Measurements from ENCODE around the gene CASP3. TPM values are rescaled to one million over a fixed set of nuclear protein-coding genes. Genes with fewer than 3 reads are reported as not detected.
A peak's percentile ranks its signal among the peaks of the same experiment; 100 is the strongest.

The CASP3 gene
- total RNA-seq, 1 experiment from 2014 or later = 65.5 TPM

DNA sequence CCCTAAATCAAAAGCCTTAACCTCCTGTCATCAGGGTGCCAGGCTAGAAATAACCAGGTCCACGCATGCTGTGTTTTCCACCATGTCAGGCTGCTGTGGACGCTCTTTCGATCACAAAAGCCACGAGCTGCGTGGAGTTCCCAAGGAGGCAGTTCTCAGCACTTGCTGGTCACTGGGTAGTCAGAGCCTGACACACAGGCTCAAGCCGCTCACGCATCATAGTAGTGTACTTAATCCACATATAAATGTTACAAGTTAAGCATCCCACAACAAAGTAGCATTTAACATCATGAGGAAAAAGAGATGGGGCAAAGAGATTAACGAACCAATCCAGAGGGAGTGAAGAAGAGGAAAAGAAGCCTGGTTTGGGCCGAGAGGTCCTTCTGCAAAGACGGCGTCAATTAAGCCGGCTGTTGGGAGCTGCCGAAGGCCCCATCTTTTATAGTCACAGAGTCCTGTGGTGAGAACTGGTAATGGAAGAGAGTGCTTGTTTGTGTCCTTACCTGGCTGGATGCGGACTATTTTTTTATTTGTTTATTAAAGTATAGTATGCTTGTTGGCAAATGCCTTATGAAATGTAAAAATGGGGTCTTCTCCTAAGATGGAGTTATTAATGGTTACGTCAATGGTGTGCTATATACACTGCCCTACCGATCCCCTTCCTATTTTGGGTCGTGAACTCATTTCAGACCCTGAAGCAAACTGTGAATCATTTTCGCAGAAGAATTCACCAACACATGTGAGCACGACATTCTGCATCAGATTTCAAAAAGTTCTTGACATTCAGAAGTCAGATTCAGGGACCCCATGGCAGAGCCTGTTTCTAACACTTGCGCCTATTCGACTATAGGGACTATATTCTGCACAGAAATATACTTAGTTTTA, 966 bp upstream of the CASP3 start:
- Histone ChIP-seq H3K4me3 (ENCODE audit: low read depth, low read length, poor library complexity, severe bottlenecking) (peak overlapping the region; percentile 94), H3K4me1 (ENCODE audit: insufficient read depth, low read length, poor library complexity, severe bottlenecking) (peaks cover 35% of the 10 kb centered on the region), H3K27me3 (replicated peaks; ENCODE audit: insufficient read depth, low read depth, low read length, poor library complexity) (no peaks in the 10 kb centered on the region), H3K27ac (ENCODE audit: low read depth, low read length, poor library complexity, severe bottlenecking) (peak overlapping the region; percentile 91), H3K36me3 (ENCODE audit: insufficient read depth, low read length, poor library complexity, severe bottlenecking) (no peaks in the 10 kb centered on the region), H3K9me3 (ENCODE audit: low read depth, low read length, poor library complexity, severe bottlenecking) (no peaks in the 10 kb centered on the region)
- peak; percentile 51 for DNase-seq (ENCODE audit: low spot score)
- CTCF ChIA-PET = interaction anchor here (0.6 to 1.0 kb wide), 5 partner anchors 34 to 605 kb away, joined by 3 to 6 read pairs (median 4); partner anchors contain the start of gene CENPU
- TSS peak; percentile 92 for BruUV-seq (replicated peaks)
- TF ChIP-seq, protein P1, sequence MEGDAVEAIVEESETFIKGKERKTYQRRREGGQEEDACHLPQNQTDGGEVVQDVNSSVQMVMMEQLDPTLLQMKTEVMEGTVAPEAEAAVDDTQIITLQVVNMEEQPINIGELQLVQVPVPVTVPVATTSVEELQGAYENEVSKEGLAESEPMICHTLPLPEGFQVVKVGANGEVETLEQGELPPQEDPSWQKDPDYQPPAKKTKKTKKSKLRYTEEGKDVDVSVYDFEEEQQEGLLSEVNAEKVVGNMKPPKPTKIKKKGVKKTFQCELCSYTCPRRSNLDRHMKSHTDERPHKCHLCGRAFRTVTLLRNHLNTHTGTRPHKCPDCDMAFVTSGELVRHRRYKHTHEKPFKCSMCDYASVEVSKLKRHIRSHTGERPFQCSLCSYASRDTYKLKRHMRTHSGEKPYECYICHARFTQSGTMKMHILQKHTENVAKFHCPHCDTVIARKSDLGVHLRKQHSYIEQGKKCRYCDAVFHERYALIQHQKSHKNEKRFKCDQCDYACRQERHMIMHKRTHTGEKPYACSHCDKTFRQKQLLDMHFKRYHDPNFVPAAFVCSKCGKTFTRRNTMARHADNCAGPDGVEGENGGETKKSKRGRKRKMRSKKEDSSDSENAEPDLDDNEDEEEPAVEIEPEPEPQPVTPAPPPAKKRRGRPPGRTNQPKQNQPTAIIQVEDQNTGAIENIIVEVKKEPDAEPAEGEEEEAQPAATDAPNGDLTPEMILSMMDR (conservative IDR thresholded peaks at IDR 0.05; ENCODE audit: low read depth, low read length) = no peak
- no peak for TF ChIP-seq EZH2 (IDR thresholded peaks at IDR 0.05; ENCODE audit: borderline replicate concordance, low read depth, low read length, poor library complexity, severe bottlenecking)
- intact Hi-C loops (cut with micrococcal nuclease; ENCODE audit: unreplicated experiment) = loop anchor here (2.0 to 10.0 kb wide), 5 partner anchors 82 to 293 kb away; partner anchors contain the start of genes CENPU and IRF2
- POLR2A ChIA-PET (ENCODE audit: low non-redundant PET) = interaction anchor here (0.6 to 0.7 kb wide), 8 partner anchors 17 to 386 kb away, joined by 3 to 15 read pairs (median 6); no protein-coding TSS in a partner anchor

DNA sequence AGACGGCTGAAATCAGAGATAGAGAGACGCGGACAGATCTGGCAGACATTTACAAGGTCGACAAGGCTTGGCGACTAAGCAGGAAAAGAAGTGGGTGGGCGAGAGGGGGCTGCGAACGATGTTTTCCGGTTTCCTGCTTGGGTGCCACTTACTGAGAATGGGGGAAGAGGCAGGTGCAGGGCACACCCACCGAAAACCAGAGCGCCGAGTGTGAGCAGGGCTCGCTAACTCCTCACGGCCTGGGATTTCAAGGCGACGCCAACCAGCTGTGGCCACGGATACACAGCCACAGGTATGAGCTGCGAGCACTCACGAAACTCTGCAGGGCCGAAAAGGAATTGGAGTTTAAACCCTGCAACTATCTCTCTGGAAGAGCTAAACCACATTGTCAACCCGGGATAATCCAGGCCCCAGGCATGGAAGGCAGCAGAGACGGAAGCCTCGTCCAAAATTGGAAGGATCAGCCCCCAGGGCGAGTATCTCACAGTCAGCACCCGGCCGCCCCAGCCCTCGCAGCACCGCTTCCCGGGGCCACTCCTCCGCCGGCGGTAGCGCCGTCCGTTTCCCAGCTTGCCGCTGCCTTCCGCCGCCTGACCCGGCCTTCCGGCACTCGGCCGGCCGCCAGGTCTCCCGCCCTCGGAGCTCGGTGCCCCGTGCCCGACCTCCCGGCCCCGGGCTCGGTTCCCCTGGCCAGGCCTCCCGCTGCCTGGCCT, 778 bp downstream of the CASP3 start:
- TF ChIP-seq, protein P1 (conservative IDR thresholded peaks at IDR 0.05; ENCODE audit: low read depth, low read length) = no peak
- no peak for TF ChIP-seq EZH2 (IDR thresholded peaks at IDR 0.05; ENCODE audit: borderline replicate concordance, low read depth, low read length, poor library complexity, severe bottlenecking)
- POLR2A ChIA-PET (ENCODE audit: low non-redundant PET) = interaction anchor here (0.6 kb wide), 1 partner anchor 58 kb away, joined by 3 read pairs; no protein-coding TSS in a partner anchor
- no peaks in the 10 kb centered on the region for H3K36me3 ChIP-seq (ENCODE audit: insufficient read depth, low read length, poor library complexity, severe bottlenecking)
- H3K27me3 ChIP-seq (replicated peaks; ENCODE audit: insufficient read depth, low read depth, low read length, poor library complexity) = no peaks in the 10 kb centered on the region
- H3K4me3 ChIP-seq (ENCODE audit: low read depth, low read length, poor library complexity, severe bottlenecking) = peak overlapping the region; percentile 94
- no peaks in the 10 kb centered on the region for H3K9me3 ChIP-seq (ENCODE audit: low read depth, low read length, poor library complexity, severe bottlenecking)
- CTCF ChIA-PET = no interaction called here
- no TSS peak for BruUV-seq (replicated peaks)
- intact Hi-C loops (cut with micrococcal nuclease; ENCODE audit: unreplicated experiment) = loop anchor here (1.0 to 10.0 kb wide), 6 partner anchors 84 to 380 kb away; partner anchors contain the start of genes CENPU and IRF2
- H3K4me1 ChIP-seq (ENCODE audit: insufficient read depth, low read length, poor library complexity, severe bottlenecking) = peaks cover 49% of the 10 kb centered on the region
- DNase-seq (ENCODE audit: low spot score) = peak; percentile 54
- peak overlapping the region; percentile 93 for H3K27ac ChIP-seq (ENCODE audit: low read depth, low read length, poor library complexity, severe bottlenecking)

DNA sequence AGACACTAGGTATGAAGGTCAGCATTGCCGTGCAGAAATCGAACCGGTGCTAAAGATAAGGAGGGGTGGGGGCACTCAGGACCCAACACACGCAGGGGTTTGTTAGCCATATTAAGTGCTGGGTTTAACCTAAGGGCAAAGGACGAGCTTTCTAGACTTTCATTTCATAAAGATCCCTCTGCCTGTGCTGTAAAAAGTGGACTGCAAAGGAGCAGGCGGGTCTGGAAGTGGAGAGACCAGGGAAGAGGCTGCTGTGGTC, 1.3 kb downstream of the CASP3 start:
- TF ChIP-seq EZH2 (IDR thresholded peaks at IDR 0.05; ENCODE audit: borderline replicate concordance, low read depth, low read length, poor library complexity, severe bottlenecking) = no peak
- TF ChIP-seq, protein P1 (conservative IDR thresholded peaks at IDR 0.05; ENCODE audit: low read depth, low read length) = no peak
- ChIA-PET CTCF (no interaction called here), POLR2A (ENCODE audit: low non-redundant PET) (no interaction called here)
- Histone ChIP-seq H3K9me3 (ENCODE audit: low read depth, low read length, poor library complexity, severe bottlenecking) (no peaks in the 10 kb centered on the region), H3K4me1 (ENCODE audit: insufficient read depth, low read length, poor library complexity, severe bottlenecking) (peaks cover 50% of the 10 kb centered on the region), H3K36me3 (ENCODE audit: insufficient read depth, low read length, poor library complexity, severe bottlenecking) (no peaks in the 10 kb centered on the region), H3K4me3 (ENCODE audit: low read depth, low read length, poor library complexity, severe bottlenecking) (peak overlapping the region; percentile 94), H3K27me3 (replicated peaks; ENCODE audit: insufficient read depth, low read depth, low read length, poor library complexity) (no peaks in the 10 kb centered on the region), H3K27ac (ENCODE audit: low read depth, low read length, poor library complexity, severe bottlenecking) (peak overlapping the region; percentile 93)
- no peak for DNase-seq (ENCODE audit: low spot score)
- intact Hi-C loops (cut with micrococcal nuclease; ENCODE audit: unreplicated experiment) = loop anchor here (1.0 to 10.0 kb wide), 6 partner anchors 84 to 380 kb away; partner anchors contain the start of genes CENPU and IRF2
- BruUV-seq (replicated peaks) = no TSS peak
